Liver (tissue), 3 donors: ENCODE data around the gene ZNF785.

Experiments used
- ATF3 ChIP-seq: IDR thresholded peaks from 2 replicates; pipeline ENCODE4 v1.6.1; 2016; ENCODE audit warnings: antibody characterized with exemption
- CTCF ChIP-seq: fragments of 150-350 bp; IDR thresholded peaks from 2 replicates; pipeline ENCODE4 v1.5.1; 2017; ENCODE audit warnings: improper control_type of control experiment, low read depth, low read length; ENCODE audit not compliant: missing input control
- FOXA1 ChIP-seq: IDR thresholded peaks from 2 replicates; pipeline ENCODE4 v1.6.1; 2016; ENCODE audit warnings: antibody characterized with exemption
- GABPA ChIP-seq, 2 donors: IDR thresholded peaks in 1 of 2; conservative IDR thresholded peaks in 1 of 2; 2 replicates each; pipeline ENCODE4 v1.6.1; 2016; ENCODE audit warnings: antibody characterized with exemption in 2 of 2, mild to moderate bottlenecking in 1 of 2, moderate library complexity in 1 of 2
- HNF4A ChIP-seq, 2 donors: conservative IDR thresholded peaks; 2 replicates each; pipeline ENCODE4 v1.6.1; 2016; ENCODE audit warnings: antibody characterized with exemption in 2 of 2, mild to moderate bottlenecking in 2 of 2
- JUND ChIP-seq, 2 donors: IDR thresholded peaks; 2 replicates each; pipeline ENCODE4 v1.6.1; 2016; ENCODE audit warnings: antibody characterized with exemption in 2 of 2
- MAX ChIP-seq: IDR thresholded peaks from 2 replicates; pipeline ENCODE4 v1.6.1; 2016; ENCODE audit warnings: antibody characterized with exemption
- RAD21 ChIP-seq, 2 donors: IDR thresholded peaks; 2 replicates each; pipeline ENCODE4 v1.6.1; 2016; ENCODE audit warnings: antibody characterized with exemption in 2 of 2, mild to moderate bottlenecking in 2 of 2
- REST ChIP-seq: IDR thresholded peaks from 2 replicates; pipeline ENCODE4 v1.6.1; 2016; ENCODE audit warnings: antibody characterized with exemption, mild to moderate bottlenecking
- RXRA ChIP-seq, 2 donors: IDR thresholded peaks; 2 replicates each; pipeline ENCODE4 v1.6.1; 2017 to 2018; ENCODE audit warnings: antibody characterized with exemption in 2 of 2, mild to moderate bottlenecking in 1 of 2
- TAF1 ChIP-seq: conservative IDR thresholded peaks from 2 replicates; pipeline ENCODE4 v1.6.1; 2016; ENCODE audit warnings: antibody characterized with exemption, mild to moderate bottlenecking
- YY1 ChIP-seq: IDR thresholded peaks from 2 replicates; pipeline ENCODE4 v1.6.1; 2016; ENCODE audit warnings: antibody characterized with exemption, mild to moderate bottlenecking
- ZBTB33 ChIP-seq: IDR thresholded peaks from 2 replicates; pipeline ENCODE4 v1.6.1; 2016; ENCODE audit warnings: antibody characterized with exemption
- donor health status: healthy.
- donor health status: healthy.

- no peak for TF ChIP-seq FOXA1
- TF ChIP-seq CTCF: peak; percentile 69
- no peak for TF ChIP-seq TAF1
- TF ChIP-seq REST: no peak
- TF ChIP-seq GABPA (IDR thresholded peaks at IDR 0.05 in 1 of 2, conservative IDR thresholded peaks at IDR 0.05 in 1 of 2): no peak
- no peak for TF ChIP-seq YY1
- TF ChIP-seq ATF3: no peak
- no peak for TF ChIP-seq JUND (IDR thresholded peaks at IDR 0.05)
- TF ChIP-seq RAD21 (IDR thresholded peaks at IDR 0.05): peak; percentile 81 to 83
- TF ChIP-seq RXRA (IDR thresholded peaks at IDR 0.05): peak in 1 of 2 donors; percentile 5
- peak; percentile 98 for TF ChIP-seq MAX
- peak in 1 of 2 donors; percentile 7 for TF ChIP-seq HNF4A (conservative IDR thresholded peaks at IDR 0.05)
- no peak for TF ChIP-seq ZBTB33
These were observed 49.7 kb downstream of the ZNF785 start for GRCh38 chr16:30535777-30536190.
